Transverse colon (tissue), 4 donors: ENCODE results near the gene SHB. TPM values are rescaled to one million over a fixed set of nuclear protein-coding genes. Genes with fewer than 3 reads are reported as not detected.

Source experiments
- DNase-seq: peaks from one replicate; pipeline ENCODE4 v3.0.0-alpha.2; 2019
- H3K27ac ChIP-seq, 4 donors: fragments of 200-600 bp; sonication (generic); 2 replicates each; pipeline ENCODE4 v1.5.1; 2016 to 2018; ENCODE audit warnings: inconsistent platforms in 4 of 4
- H3K27me3 ChIP-seq: fragments of 200-600 bp; sonication (generic); 2 replicates; pipeline ENCODE4 v1.5.1; 2017; ENCODE audit warnings: inconsistent platforms
- H3K36me3 ChIP-seq, 4 donors: fragments of 200-600 bp; sonication (generic); 2 replicates each; pipeline ENCODE4 v1.5.1; 2017 to 2019; ENCODE audit warnings: inconsistent platforms in 4 of 4
- H3K4me1 ChIP-seq, 4 donors: fragments of 200-600 bp; sonication (generic); 2 replicates each; pipeline ENCODE4 v1.5.1; 2017 to 2020; ENCODE audit warnings: inconsistent platforms in 4 of 4
- H3K4me3 ChIP-seq, 4 donors: fragments of 200-600 bp; sonication (generic); 1 replicate in 1 of 4; 2 replicates in 3 of 4; pipeline versions ENCODE4 v1.5.1 to v1.6.1; 2017 to 2019; ENCODE audit warnings: inconsistent platforms in 4 of 4
- H3K9me3 ChIP-seq, 2 donors: fragments of 200-600 bp; sonication (generic); 2 replicates each; pipeline ENCODE4 v1.5.1; 2017 to 2019; ENCODE audit warnings: inconsistent platforms in 2 of 2
- EP300 ChIP-seq: sonication (generic); formaldehyde crosslinking; IDR thresholded peaks from one replicate; pipeline ENCODE4 v1.6.1; 2017; ENCODE audit warnings: antibody characterized with exemption, low read depth
- POLR2A ChIP-seq: fragments of 450-650 bp; IDR thresholded peaks from one replicate; pipeline ENCODE4 v1.6.1; 2016; ENCODE audit warnings: antibody characterized with exemption, mild to moderate bottlenecking, moderate library complexity
- POLR2AphosphoS5 ChIP-seq, 3 donors: sonication (generic); formaldehyde crosslinking; IDR thresholded peaks; one replicate each; pipeline ENCODE4 v1.6.1; 2016; ENCODE audit warnings: antibody characterized with exemption in 3 of 3
- WGBS, 2 donors: methylation state at CpG; one replicate each; pipeline ENCODE4 v1.1.5; 2018; ENCODE audit warnings: low coverage in 1 of 2; 5-methylcytosine and 5-hydroxymethylcytosine counted together
- in situ Hi-C, 4 donors: fragments of 200-750 bp; cut with MboI; loops; one replicate each; pipeline versions ENCODE4 v1.15.0 to v1.15.1; 2017; ENCODE audit warnings: low sequenced_read_pairs in 3 of 4, low pct_ligation_motif_present in 1 of 4, low pct_unique_long_range_greater_than_20kb in 1 of 4
- intact Hi-C: fragments of 100-400 bp; cut with DNase I; formaldehyde crosslinking; loops from one replicate; pipeline ENCODE4 v1.15.1; 2023; ENCODE audit warnings: low total_unique reads
- total RNA-seq, 4 donors: library from RNA; depleted of rRNA; stranded (reverse); fragments of >200 nt; gene quantifications; one replicate each; pipeline ENCODE4 v1.1.0, GENCODE V29; 2016
- TF ChIP-seq, protein P1 (sequence below), 5 experiments: fragments of 200-600 bp in 3 of 5; fragments of 450-650 bp in 2 of 5; sonication (generic) in 3 of 5; IDR thresholded peaks; 1 replicate in 2 of 5; 2 replicates in 3 of 5; pipeline ENCODE4 v1.5.1; 2016 to 2017; ENCODE audit warnings: antibody characterized with exemption in 5 of 5, inconsistent platforms in 3 of 5, mild to moderate bottlenecking in 2 of 5, moderate library complexity in 1 of 5

Gene SHB
- total RNA-seq, 4 donors from 2014 or later = 11.9 to 33.7 (median 22.2) TPM

DNA sequence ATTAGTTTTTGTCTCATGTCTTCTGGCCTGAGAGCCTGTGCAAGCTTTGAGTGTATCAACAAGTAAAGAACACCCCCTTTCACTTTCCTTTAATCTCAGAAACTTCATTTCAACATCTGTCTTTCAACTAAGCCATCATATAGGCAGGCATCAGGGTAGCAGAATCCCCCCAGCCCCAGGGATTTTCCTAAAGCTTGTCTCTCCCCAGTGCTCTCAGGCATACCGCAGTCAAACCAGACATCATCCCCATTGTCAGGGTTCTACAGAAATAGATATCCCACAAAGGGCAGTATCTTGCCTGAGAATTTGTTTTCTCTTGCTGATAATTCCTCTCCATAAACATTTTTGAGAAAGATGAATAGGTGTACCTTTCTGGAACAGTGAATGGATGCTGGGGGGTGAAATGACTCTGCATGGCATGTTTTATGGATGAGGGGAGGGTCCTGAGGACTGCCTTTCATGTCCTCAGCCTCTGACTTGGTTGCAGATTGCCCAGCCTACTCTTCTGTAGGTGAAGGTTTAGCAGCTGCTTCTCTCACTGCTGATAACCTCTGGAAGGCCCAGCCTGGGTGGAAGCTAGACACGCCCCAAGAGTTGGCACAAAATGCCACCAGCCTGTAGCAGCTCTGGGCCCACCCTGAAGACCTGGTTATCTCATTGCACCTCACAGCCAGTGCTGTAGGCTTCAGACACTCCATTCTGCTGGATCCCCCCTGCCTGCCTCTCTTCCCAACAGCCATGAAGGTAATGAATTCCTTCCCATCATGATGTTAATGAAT, 20.5 kb upstream of the SHB start:
- H3K27ac ChIP-seq = no peak overlapping the region
- no peaks in the 10 kb centered on the region for H3K36me3 ChIP-seq
- in situ Hi-C loops = loop anchor here (10.0 to 25.0 kb wide), 3 partner anchors 175 to 323 kb away; partner anchors contain the start of gene IGFBPL1 (in 1 of the 4)
- intact Hi-C loops = loop anchor here (5.0 kb wide), 1 partner anchor 177 kb away; no protein-coding TSS in a partner anchor
- no peak overlapping the region for H3K4me3 ChIP-seq
- WGBS, 2 donors = 79 to 80% methylated on average over 1 to 2 of the region's 2 CpGs
- peaks cover 0 to 3% (median 0%) of the 10 kb centered on the region in 4 donors for H3K4me1 ChIP-seq
- TF ChIP-seq EP300 = no peak
- TF ChIP-seq, protein P1, sequence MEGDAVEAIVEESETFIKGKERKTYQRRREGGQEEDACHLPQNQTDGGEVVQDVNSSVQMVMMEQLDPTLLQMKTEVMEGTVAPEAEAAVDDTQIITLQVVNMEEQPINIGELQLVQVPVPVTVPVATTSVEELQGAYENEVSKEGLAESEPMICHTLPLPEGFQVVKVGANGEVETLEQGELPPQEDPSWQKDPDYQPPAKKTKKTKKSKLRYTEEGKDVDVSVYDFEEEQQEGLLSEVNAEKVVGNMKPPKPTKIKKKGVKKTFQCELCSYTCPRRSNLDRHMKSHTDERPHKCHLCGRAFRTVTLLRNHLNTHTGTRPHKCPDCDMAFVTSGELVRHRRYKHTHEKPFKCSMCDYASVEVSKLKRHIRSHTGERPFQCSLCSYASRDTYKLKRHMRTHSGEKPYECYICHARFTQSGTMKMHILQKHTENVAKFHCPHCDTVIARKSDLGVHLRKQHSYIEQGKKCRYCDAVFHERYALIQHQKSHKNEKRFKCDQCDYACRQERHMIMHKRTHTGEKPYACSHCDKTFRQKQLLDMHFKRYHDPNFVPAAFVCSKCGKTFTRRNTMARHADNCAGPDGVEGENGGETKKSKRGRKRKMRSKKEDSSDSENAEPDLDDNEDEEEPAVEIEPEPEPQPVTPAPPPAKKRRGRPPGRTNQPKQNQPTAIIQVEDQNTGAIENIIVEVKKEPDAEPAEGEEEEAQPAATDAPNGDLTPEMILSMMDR (IDR thresholded peaks at IDR 0.05) = no peak
- no peak for TF ChIP-seq POLR2AphosphoS5 (IDR thresholded peaks at IDR 0.05)
- TF ChIP-seq POLR2A = no peak
- H3K9me3 ChIP-seq = no peaks in the 10 kb centered on the region
- H3K27me3 ChIP-seq = no peaks in the 10 kb centered on the region
- no peak for DNase-seq

DNA sequence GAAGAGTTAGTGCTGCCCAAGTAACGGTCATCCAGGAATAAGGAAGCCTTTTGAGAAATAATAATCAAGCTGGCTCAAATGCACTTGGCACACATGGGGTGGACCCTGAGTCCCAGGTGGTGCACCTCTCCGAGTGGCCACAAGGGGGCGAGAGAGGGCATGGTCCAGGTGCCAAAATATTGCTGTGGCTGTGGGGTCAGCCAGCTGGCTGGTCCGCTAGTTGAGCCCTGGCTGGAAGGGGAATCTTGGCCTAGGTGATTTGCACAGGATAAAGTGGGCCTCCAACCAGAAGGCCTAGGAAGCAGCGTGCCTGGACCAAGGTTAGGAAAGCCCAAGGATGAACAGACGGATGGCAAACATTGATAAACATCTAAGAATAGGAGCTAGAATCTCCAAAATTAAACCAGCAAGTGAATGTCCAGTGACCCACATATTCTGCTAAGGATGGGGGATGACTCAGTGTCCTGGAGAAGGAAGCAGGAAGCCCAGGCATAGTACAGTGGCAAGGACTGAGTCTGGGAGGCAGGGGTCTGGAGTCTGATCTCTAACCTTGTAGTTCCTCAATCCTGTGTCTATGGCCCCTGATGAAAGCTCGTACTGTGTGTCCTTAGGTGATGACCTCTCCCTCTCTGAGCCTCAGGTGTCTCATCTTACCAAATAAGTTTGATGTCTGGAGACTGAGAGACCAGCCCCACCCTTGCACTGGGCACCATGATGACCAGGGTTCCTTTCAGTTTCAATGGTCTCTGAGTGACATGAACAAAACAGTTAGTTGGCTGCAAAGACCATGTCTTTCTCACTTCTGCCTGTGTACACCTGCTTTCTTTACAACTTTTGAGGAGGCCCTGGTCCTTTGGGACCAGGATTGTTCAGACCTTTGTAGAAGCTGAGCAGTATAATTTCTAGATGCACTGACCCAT, 19.2 kb upstream of the SHB start:
- intact Hi-C loops = loop anchor here (5.0 kb wide), 1 partner anchor 176 kb away; no protein-coding TSS in a partner anchor
- no peaks in the 10 kb centered on the region for H3K36me3 ChIP-seq
- peaks cover 0 to 3% (median 0%) of the 10 kb centered on the region in 4 donors for H3K4me1 ChIP-seq
- peak; percentile 82 for DNase-seq
- H3K9me3 ChIP-seq = no peaks in the 10 kb centered on the region
- WGBS, 2 donors = 28 to 83% methylated on average over 1 to 7 of the region's 7 CpGs
- no peak for TF ChIP-seq POLR2A
- peak in 2 of 3 donors; percentile 18 to 23 for TF ChIP-seq POLR2AphosphoS5 (IDR thresholded peaks at IDR 0.05)
- TF ChIP-seq, protein P1 (IDR thresholded peaks at IDR 0.05) = peak; percentile 90 to 99 (median 96)
- TF ChIP-seq EP300 = no peak
- in situ Hi-C loops = loop anchor here (10.0 to 25.0 kb wide), 3 partner anchors 173 to 324 kb away; partner anchors contain the start of gene IGFBPL1 (in 1 of the 4)
- no peak overlapping the region for H3K27ac ChIP-seq
- H3K4me3 ChIP-seq = no peak overlapping the region
- H3K27me3 ChIP-seq = no peaks in the 10 kb centered on the region

DNA sequence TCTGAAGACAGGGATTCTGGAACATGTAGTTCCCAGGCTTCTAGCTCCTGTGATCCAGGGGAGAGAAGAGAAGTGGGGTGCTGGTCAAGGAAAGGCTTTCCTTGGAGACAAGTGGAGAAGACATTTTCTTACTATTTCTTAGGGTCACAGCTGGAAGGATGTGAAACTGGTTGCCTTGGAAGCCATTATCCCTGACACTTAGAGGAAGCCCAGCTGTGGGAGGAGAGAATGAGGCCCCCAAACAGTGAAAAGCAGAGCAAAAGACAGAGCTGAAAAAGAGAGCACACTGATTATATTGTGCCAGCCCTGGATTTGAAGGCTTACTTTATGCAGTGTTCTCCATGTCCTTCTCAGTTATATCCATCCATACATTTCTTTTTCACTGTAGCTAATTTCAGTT, 17.5 kb upstream of the SHB start:
- H3K36me3 ChIP-seq = no peaks in the 10 kb centered on the region
- intact Hi-C loops = loop anchor here (5.0 kb wide), 1 partner anchor 174 kb away; no protein-coding TSS in a partner anchor
- in situ Hi-C loops = loop anchor here (10.0 to 25.0 kb wide), 3 partner anchors 172 to 326 kb away; partner anchors contain the start of gene IGFBPL1 (in 1 of the 4)
- H3K27ac ChIP-seq = no peak overlapping the region
- no peaks in the 10 kb centered on the region for H3K27me3 ChIP-seq
- no peak overlapping the region for H3K4me3 ChIP-seq
- no peak for DNase-seq
- TF ChIP-seq POLR2A = no peak
- TF ChIP-seq POLR2AphosphoS5 (IDR thresholded peaks at IDR 0.05) = no peak
- TF ChIP-seq, protein P1 (IDR thresholded peaks at IDR 0.05) = no peak
- no peak for TF ChIP-seq EP300
- H3K4me1 ChIP-seq = peaks cover 0 to 3% (median 0%) of the 10 kb centered on the region in 4 donors
- no peaks in the 10 kb centered on the region for H3K9me3 ChIP-seq
